Activated effector memory CD4-positive, alpha-beta T cell treated with anti-CD3 and anti-CD28 coated beads, Interleukin-2, amount 50 U/mL, for 16 hours (primary cell): Measurements from ENCODE around the gene COL4A2.

Experiments used
- DNase-seq: peaks from one replicate; pipeline ENCODE4 v3.0.0-alpha.2; 2020

Gene COL4A2

GRCh38 chr13:110360598-110360997, 53.5 kb downstream of the COL4A2 start:
- DNase-seq = no peak

- DNase-seq = no peak
These were observed 54.4 kb downstream of the COL4A2 start for GRCh38 chr13:110361365-110361911.

GRCh38 chr13:110363010-110363409, 55.9 kb downstream of the COL4A2 start:
- DNase-seq = no peak

- DNase-seq = no peak
These were observed 57.0 kb downstream of the COL4A2 start for GRCh38 chr13:110364081-110364480.

GRCh38 chr13:110365876-110366275, 58.8 kb downstream of the COL4A2 start:
- DNase-seq = no peak

GRCh38 chr13:110366733-110367132, 59.6 kb downstream of the COL4A2 start:
- no peak for DNase-seq

GRCh38 chr13:110367620-110368019, 60.5 kb downstream of the COL4A2 start:
- no peak for DNase-seq

GRCh38 chr13:110368408-110368807, 61.3 kb downstream of the COL4A2 start:
- DNase-seq = no peak

GRCh38 chr13:110369400-110369799, 62.3 kb downstream of the COL4A2 start:
- DNase-seq = no peak

- no peak for DNase-seq
These were observed 64.7 kb downstream of the COL4A2 start for GRCh38 chr13:110371550-110372465.

GRCh38 chr13:110372676-110373075, 65.6 kb downstream of the COL4A2 start:
- DNase-seq = no peak

GRCh38 chr13:110373617-110374016, 66.5 kb downstream of the COL4A2 start:
- DNase-seq = no peak

GRCh38 chr13:110374431-110375370, 67.6 kb downstream of the COL4A2 start:
- DNase-seq = no peak

- no peak for DNase-seq
These were observed 69.0 kb downstream of the COL4A2 start for GRCh38 chr13:110376120-110376519.

GRCh38 chr13:110377178-110377825, 70.2 kb downstream of the COL4A2 start:
- no peak for DNase-seq

GRCh38 chr13:110377826-110378201, 70.7 kb downstream of the COL4A2 start:
- no peak for DNase-seq

- DNase-seq = no peak
These were observed 72.3 kb downstream of the COL4A2 start for GRCh38 chr13:110379358-110379757.

GRCh38 chr13:110379905-110380341, 72.8 kb downstream of the COL4A2 start:
- DNase-seq = no peak

- no peak for DNase-seq
These were observed 73.4 kb downstream of the COL4A2 start for GRCh38 chr13:110380359-110381028.

- DNase-seq = no peak
These were observed 73.9 kb downstream of the COL4A2 start for GRCh38 chr13:110381029-110381360.

GRCh38 chr13:110382229-110382628, 75.1 kb downstream of the COL4A2 start:
- DNase-seq = no peak

- DNase-seq = no peak
These were observed 75.7 kb downstream of the COL4A2 start for GRCh38 chr13:110382830-110383229.
